NCI-H1092 treated with DMSO at 0.1 percent for 48 hours (cell line): Measurements from ENCODE around the gene HOATZ.

Experiments
- DNase-seq: peaks from one replicate; lab custom pipeline; 2025; lab: John Stamatoyannopoulos, UW

HOATZ gene

GRCh38 chr11:111514216-111515031 lies at the start of gene HOATZ:
Gene HOATZ (plus strand): TSS chr11:111514778. CDS start chr11:111514785, 7 bp downstream.
- no peak for DNase-seq

GRCh38 chr11:111465400-111465799 lies 49.2 kb upstream of the HOATZ start:
- DNase-seq = no peak

- DNase-seq = no peak
Measured at GRCh38 chr11:111466615-111467014, 48.0 kb upstream of the HOATZ start.

GRCh38 chr11:111469200-111469599 lies 45.4 kb upstream of the HOATZ start:
- no peak for DNase-seq

GRCh38 chr11:111472228-111472627 lies 42.4 kb upstream of the HOATZ start:
- DNase-seq = no peak

- no peak for DNase-seq
Measured at GRCh38 chr11:111474432-111474831, 40.1 kb upstream of the HOATZ start.

- DNase-seq = no peak
Measured at GRCh38 chr11:111476366-111476765, 38.2 kb upstream of the HOATZ start.

- DNase-seq = no peak
Measured at GRCh38 chr11:111476956-111477355, 37.6 kb upstream of the HOATZ start.

- DNase-seq = no peak
Measured at GRCh38 chr11:111477898-111478297, 36.7 kb upstream of the HOATZ start.

GRCh38 chr11:111479666-111480065 lies 34.9 kb upstream of the HOATZ start:
- no peak for DNase-seq

GRCh38 chr11:111483431-111483830 lies 31.1 kb upstream of the HOATZ start:
- DNase-seq = no peak

GRCh38 chr11:111490496-111490895 lies 24.1 kb upstream of the HOATZ start:
- DNase-seq = no peak

- DNase-seq = no peak
Measured at GRCh38 chr11:111494040-111494439, 20.5 kb upstream of the HOATZ start.

GRCh38 chr11:111499483-111499882 lies 15.1 kb upstream of the HOATZ start:
- no peak for DNase-seq

- DNase-seq = no peak
Measured at GRCh38 chr11:111500481-111500880, 14.1 kb upstream of the HOATZ start.

- no peak for DNase-seq
Measured at GRCh38 chr11:111502611-111503010, 12.0 kb upstream of the HOATZ start.

GRCh38 chr11:111510311-111510710 lies 4.3 kb upstream of the HOATZ start:
- DNase-seq = no peak

- DNase-seq = no peak
Measured at GRCh38 chr11:111512296-111513239, 2.0 kb upstream of the HOATZ start, which contains the start of gene BTG4. Gene BTG4 (minus strand): TSS chr11:111512386. CDS start chr11:111498776, 13,610 bp downstream.

- no peak for DNase-seq
Measured at GRCh38 chr11:111513240-111513605, 1.4 kb upstream of the HOATZ start.

GRCh38 chr11:111515591-111515990 lies 1.0 kb downstream of the HOATZ start:
- DNase-seq = no peak

- DNase-seq = no peak
Measured at GRCh38 chr11:111518668-111519067, 4.1 kb downstream of the HOATZ start.

- DNase-seq = no peak
Measured at GRCh38 chr11:111520560-111520959, 6.0 kb downstream of the HOATZ start.

- DNase-seq = no peak
Measured at GRCh38 chr11:111521135-111521534, 6.6 kb downstream of the HOATZ start.
